IMR-90 (cell line): ENCODE measurements around the gene KDM2B. TPM values are rescaled to one million over a fixed set of nuclear protein-coding genes. Genes with fewer than 3 reads are reported as not detected.

Source experiments
- ATAC-seq: fragments of 200-7000 bp; cut with Tn5 transposase; 2 replicates; pipeline ENCODE4 v1.9.1; 2020; ENCODE audit warnings: low read depth, mild to moderate bottlenecking, moderate library complexity
- BruUV-seq: library from RNA; stranded (reverse); fragments of 400-500 nt; replicated peaks from 2 replicates; lab custom pipeline; 2021; lab: Mats Ljungman, UMichigan
- CTCF ChIA-PET: fragments of 300-600 bp; formaldehyde crosslinking; extraction: SDS; loops from one replicate; lab custom pipeline; 2021; ENCODE audit warnings: antibody characterized with exemption; lab: Yijun Ruan, JAX
- POLR2A ChIA-PET: fragments of 300-600 bp; sonication (Branson Sonifier 250); formaldehyde crosslinking; loops from one replicate; lab custom pipeline; 2022; ENCODE audit warnings: antibody characterized with exemption; ENCODE audit not compliant: unreplicated experiment; lab: Charles Lee
- DNase-seq: peaks from one replicate; pipeline ENCODE4 v3.0.0; 2013
- H2AFZ ChIP-seq: replicated peaks from 2 replicates; pipeline ENCODE3; 2013; ENCODE audit warnings: low read length, mild to moderate bottlenecking; ENCODE audit not compliant: poor library complexity
- H2AK5ac ChIP-seq: 2 replicates; pipeline ENCODE4 v1.6.1; 2013; ENCODE audit warnings: low read depth, low read length, inconsistent platforms
- H2AK9ac ChIP-seq: replicated peaks from 2 replicates; pipeline ENCODE3; 2013; ENCODE audit warnings: mild to moderate bottlenecking, low read depth, low read length, moderate library complexity; ENCODE audit not compliant: poor library complexity
- H2BK120ac ChIP-seq: 2 replicates; pipeline ENCODE4 v1.6.1; 2013; ENCODE audit warnings: low read depth, low read length, inconsistent platforms
- H2BK15ac ChIP-seq: 3 replicates; pipeline ENCODE4 v1.6.1; 2013; ENCODE audit warnings: low read depth, low read length, inconsistent platforms
- H2BK20ac ChIP-seq: 2 replicates; pipeline ENCODE4 v1.6.1; 2013; ENCODE audit warnings: low read depth, mild to moderate bottlenecking, inconsistent platforms, low read length, moderate library complexity
- H2BK5ac ChIP-seq: 2 replicates; pipeline ENCODE4 v1.6.1; 2013; ENCODE audit warnings: mild to moderate bottlenecking, low read depth, low read length, inconsistent platforms; ENCODE audit not compliant: poor library complexity, severe bottlenecking
- H3K14ac ChIP-seq: replicated peaks from 2 replicates; pipeline ENCODE4 v1.6.1; 2013; ENCODE audit warnings: low read depth, low read length, inconsistent platforms
- H3K18ac ChIP-seq: 2 replicates; pipeline ENCODE4 v1.6.1; 2013; ENCODE audit warnings: low read depth, low read length, control low read depth
- H3K23ac ChIP-seq: 2 replicates; pipeline ENCODE4 v1.6.1; 2013; ENCODE audit warnings: low read depth, low read length, inconsistent platforms
- H3K27ac ChIP-seq: 2 replicates; pipeline ENCODE4 v1.5.1; 2013; ENCODE audit warnings: mild to moderate bottlenecking, control low read depth, low read length; ENCODE audit not compliant: insufficient read depth
- H3K27me3 ChIP-seq: 2 replicates; pipeline ENCODE4 v1.6.1; 2013; ENCODE audit warnings: low read length; ENCODE audit not compliant: control insufficient read depth, insufficient read depth
- H3K36me3 ChIP-seq: 2 replicates; pipeline ENCODE4 v1.6.1; 2013; ENCODE audit warnings: low read length, mixed read lengths; ENCODE audit not compliant: control insufficient read depth, insufficient read depth
- H3K4ac ChIP-seq: 2 replicates; pipeline ENCODE4 v1.6.1; 2013; ENCODE audit warnings: low read depth, low read length, inconsistent platforms
- H3K4me1 ChIP-seq: 2 replicates; pipeline ENCODE4 v1.6.1; 2013; ENCODE audit warnings: low read length, mixed read lengths; ENCODE audit not compliant: control insufficient read depth, insufficient read depth
- H3K4me2 ChIP-seq: 2 replicates; pipeline ENCODE4 v1.6.1; 2013; ENCODE audit warnings: low read depth, mild to moderate bottlenecking, control low read depth, low read length, moderate library complexity
- H3K4me3 ChIP-seq: 2 replicates; pipeline ENCODE4 v1.5.1; 2013; ENCODE audit warnings: low read depth, mild to moderate bottlenecking, control low read depth, low read length, moderate library complexity; ENCODE audit not compliant: insufficient read depth
- H3K56ac ChIP-seq: 2 replicates; pipeline ENCODE4 v1.6.1; 2013; ENCODE audit warnings: low read length, inconsistent platforms; ENCODE audit not compliant: insufficient read depth; ENCODE audit errors: extremely low read depth
- H3K79me1 ChIP-seq, 2 experiments: 2 replicates each; pipeline ENCODE4 v1.6.1; 2013; ENCODE audit warnings: low read length in 2 of 2, inconsistent platforms in 1 of 2, low read depth in 1 of 2
- H3K9ac ChIP-seq: 2 replicates; pipeline ENCODE4 v1.6.1; 2013; ENCODE audit warnings: low read depth, low read length, control low read depth
- H3K9me1 ChIP-seq: 2 replicates; pipeline ENCODE4 v1.6.1; 2013; ENCODE audit warnings: low read length, inconsistent platforms; ENCODE audit not compliant: insufficient read depth
- H3K9me3 ChIP-seq: 2 replicates; pipeline ENCODE4 v1.6.1; 2013; ENCODE audit warnings: low read length; ENCODE audit not compliant: control insufficient read depth, insufficient read depth
- H4K20me1 ChIP-seq: 2 replicates; pipeline ENCODE4 v1.6.1; 2013; ENCODE audit warnings: low read length, inconsistent platforms; ENCODE audit not compliant: insufficient read depth
- H4K5ac ChIP-seq: 2 replicates; pipeline ENCODE4 v1.6.1; 2013; ENCODE audit warnings: mild to moderate bottlenecking, low read depth, low read length, control low read depth
- H4K8ac ChIP-seq, 2 experiments: 2 replicates each; pipeline ENCODE4 v1.6.1; 2013; ENCODE audit warnings: low read depth in 2 of 2, low read length in 2 of 2, control low read depth in 1 of 2, inconsistent platforms in 1 of 2
- H4K91ac ChIP-seq: 2 replicates; pipeline ENCODE4 v1.6.1; 2013; ENCODE audit warnings: low read depth, low read length, inconsistent platforms; ENCODE audit not compliant: insufficient read depth
- BHLHE40 ChIP-seq: fragments of 150-350 bp; IDR thresholded peaks from 2 replicates; pipeline ENCODE4 v1.6.1; 2016; ENCODE audit warnings: mild to moderate bottlenecking, low read depth, low read length
- CEBPB ChIP-seq: IDR thresholded peaks from 2 replicates; pipeline ENCODE4 v1.6.1; 2012; ENCODE audit warnings: low read depth, low read length, improper control_type of control experiment
- CHD1 ChIP-seq: IDR thresholded peaks from 2 replicates; pipeline ENCODE4 v1.6.1; 2012; ENCODE audit warnings: low read depth, low read length, improper control_type of control experiment
- CTCF ChIP-seq: conservative IDR thresholded peaks from 2 replicates; pipeline ENCODE4 v1.5.1; 2012; ENCODE audit warnings: mild to moderate bottlenecking, low read depth, low read length, improper control_type of control experiment
- FOS ChIP-seq: fragments of 150-350 bp; IDR thresholded peaks from 2 replicates; pipeline ENCODE4 v1.6.1; 2016; ENCODE audit warnings: low read depth, low read length
- MAFK ChIP-seq: IDR thresholded peaks from 2 replicates; pipeline ENCODE4 v1.6.1; 2012; ENCODE audit warnings: low read depth, low read length, improper control_type of control experiment
- MAZ ChIP-seq: IDR thresholded peaks from 2 replicates; pipeline ENCODE4 v1.6.1; 2012; ENCODE audit warnings: low read depth, mild to moderate bottlenecking, low read length, improper control_type of control experiment, moderate library complexity, borderline replicate concordance
- MXI1 ChIP-seq: IDR thresholded peaks from 2 replicates; pipeline ENCODE4 v1.6.1; 2012; ENCODE audit warnings: low read depth, mild to moderate bottlenecking, low read length, moderate library complexity, borderline replicate concordance
- NFE2L2 ChIP-seq: fragments of 150-350 bp; IDR thresholded peaks from 2 replicates; pipeline ENCODE4 v1.6.1; 2016; ENCODE audit warnings: low read depth, mild to moderate bottlenecking, low read length
- POLR2A ChIP-seq: IDR thresholded peaks from 2 replicates; pipeline ENCODE4 v1.6.1; 2012; ENCODE audit warnings: mild to moderate bottlenecking, low read depth, low read length
- RAD21 ChIP-seq: IDR thresholded peaks from 2 replicates; pipeline ENCODE4 v1.6.1; 2012; ENCODE audit warnings: low read length, improper control_type of control experiment
- RCOR1 ChIP-seq: IDR thresholded peaks from 2 replicates; pipeline ENCODE4 v1.6.1; 2012; ENCODE audit warnings: mild to moderate bottlenecking, low read length, improper control_type of control experiment; ENCODE audit not compliant: insufficient replicate concordance
- RFX5 ChIP-seq: IDR thresholded peaks from 2 replicates; pipeline ENCODE4 v1.8.0; 2012; ENCODE audit warnings: low read depth, mild to moderate bottlenecking, low read length, moderate library complexity
- SMC3 ChIP-seq: fragments of 150-350 bp; IDR thresholded peaks from 2 replicates; pipeline ENCODE4 v1.6.1; 2016; ENCODE audit warnings: low read depth, mild to moderate bottlenecking, antibody characterized with exemption, low read length, moderate library complexity
- WGBS, 2 experiments: methylation state at CpG; one replicate each; pipeline versions ENCODE4 v1.1.5 to v1.1.7; 2013; ENCODE audit warnings: missing lambda C conversion rate in 2 of 2; ENCODE audit not compliant: insufficient read length in 1 of 2; ENCODE audit errors: extremely low coverage in 2 of 2; 5-methylcytosine and 5-hydroxymethylcytosine counted together
- dilution Hi-C: fragments of 300-500 bp; cut with HindIII; formaldehyde crosslinking; loops from one replicate; pipeline ENCODE4 v1.14.3; 2018; ENCODE audit warnings: low sequenced_read_pairs; ENCODE audit not compliant: unreplicated experiment
- in situ Hi-C: fragments of 300-500 bp; cut with MboI; formaldehyde crosslinking; loops from 3 replicates; pipeline ENCODE4 v1.14.3; 2019; ENCODE audit warnings: low sequenced_read_pairs, inconsistent platforms, mixed read lengths
- intact Hi-C: fragments of 100-400 bp; cut with micrococcal nuclease; formaldehyde crosslinking; loops from 2 replicates; pipeline ENCODE4 v1.10.0; 2022
- polyA plus RNA-seq, 3 experiments: library from polyadenylated mRNA; depleted of rRNA; stranded (reverse); fragments of >200 nt; gene quantifications; 2 replicates each; pipeline ENCODE4 v1.2.3, GENCODE V29; 2012; ENCODE audit warnings: low replicate concordance in 1 of 3
- total RNA-seq: library from RNA; depleted of rRNA; stranded (reverse); fragments of >200 nt; gene quantifications from 2 replicates; pipeline ENCODE4 v1.2.3, GENCODE V29; 2012
- TF ChIP-seq, protein P1 (sequence below): fragments of 150-350 bp; IDR thresholded peaks from 2 replicates; pipeline ENCODE4 v1.6.1; 2017; ENCODE audit warnings: mild to moderate bottlenecking, antibody characterized with exemption, low read length, low read depth
- TF ChIP-seq, protein P2 (sequence below): fragments of 150-350 bp; IDR thresholded peaks from 2 replicates; pipeline ENCODE4 v1.6.1; 2016; ENCODE audit warnings: low read depth, mild to moderate bottlenecking, low read length, moderate library complexity, borderline replicate concordance

KDM2B gene
- total and polyA plus RNA-seq, 2 of the 4 experiments (the other 2 are of a cell fraction) = 22.6 to 24.2 TPM

- WGBS, 2 experiments = 94 to 100% methylated on average over 1 to 3 of the region's 6 CpGs
- H4K5ac ChIP-seq = no peak overlapping the region
- no peak overlapping the region for H2BK120ac ChIP-seq
- no peak overlapping the region for H2BK20ac ChIP-seq
- no peaks in the 10 kb centered on the region for H3K9me1 ChIP-seq
- DNase-seq = no peak
- H2BK5ac ChIP-seq = no peak overlapping the region
- H3K56ac ChIP-seq = no peak overlapping the region
- ChIA-PET CTCF (no interaction called here), POLR2A (no interaction called here)
- H4K8ac ChIP-seq = no peak overlapping the region
- H3K18ac ChIP-seq = no peak overlapping the region
- H2AFZ ChIP-seq = no peak overlapping the region
- no peak overlapping the region for H3K4me3 ChIP-seq
- no peak overlapping the region for H4K91ac ChIP-seq
- H3K14ac ChIP-seq = no peak overlapping the region
- H3K4me2 ChIP-seq = no peak overlapping the region
- in situ Hi-C loops = no loop called here
- H3K27ac ChIP-seq = no peak overlapping the region
- H3K4me1 ChIP-seq = no peaks in the 10 kb centered on the region
- H3K9me3 ChIP-seq = no peaks in the 10 kb centered on the region
- TF ChIP-seq MXI1 (no peak), BHLHE40 (no peak), CTCF (no peak), MAFK (no peak), FOS (no peak), NFE2L2 (no peak), RFX5 (no peak), RCOR1 (no peak), CEBPB (no peak), POLR2A (no peak), SMC3 (no peak), MAZ (no peak), RAD21 (no peak), CHD1 (no peak)
- TF ChIP-seq, protein P1, sequence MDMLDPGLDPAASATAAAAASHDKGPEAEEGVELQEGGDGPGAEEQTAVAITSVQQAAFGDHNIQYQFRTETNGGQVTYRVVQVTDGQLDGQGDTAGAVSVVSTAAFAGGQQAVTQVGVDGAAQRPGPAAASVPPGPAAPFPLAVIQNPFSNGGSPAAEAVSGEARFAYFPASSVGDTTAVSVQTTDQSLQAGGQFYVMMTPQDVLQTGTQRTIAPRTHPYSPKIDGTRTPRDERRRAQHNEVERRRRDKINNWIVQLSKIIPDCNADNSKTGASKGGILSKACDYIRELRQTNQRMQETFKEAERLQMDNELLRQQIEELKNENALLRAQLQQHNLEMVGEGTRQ = no peak
- TF ChIP-seq, protein P2, sequence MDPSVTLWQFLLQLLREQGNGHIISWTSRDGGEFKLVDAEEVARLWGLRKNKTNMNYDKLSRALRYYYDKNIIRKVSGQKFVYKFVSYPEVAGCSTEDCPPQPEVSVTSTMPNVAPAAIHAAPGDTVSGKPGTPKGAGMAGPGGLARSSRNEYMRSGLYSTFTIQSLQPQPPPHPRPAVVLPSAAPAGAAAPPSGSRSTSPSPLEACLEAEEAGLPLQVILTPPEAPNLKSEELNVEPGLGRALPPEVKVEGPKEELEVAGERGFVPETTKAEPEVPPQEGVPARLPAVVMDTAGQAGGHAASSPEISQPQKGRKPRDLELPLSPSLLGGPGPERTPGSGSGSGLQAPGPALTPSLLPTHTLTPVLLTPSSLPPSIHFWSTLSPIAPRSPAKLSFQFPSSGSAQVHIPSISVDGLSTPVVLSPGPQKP = no peak
- no peaks in the 10 kb centered on the region for H3K27me3 ChIP-seq
- no peak overlapping the region for H2BK15ac ChIP-seq
- BruUV-seq = no TSS peak
- H3K23ac ChIP-seq = no peak overlapping the region
- H3K79me1 ChIP-seq = no peaks in the 10 kb centered on the region
- no peak overlapping the region for H3K4ac ChIP-seq
- intact Hi-C loops = no loop called here
- no peak overlapping the region for H2AK5ac ChIP-seq
- ATAC-seq = no peak
- no peaks in the 10 kb centered on the region for H3K36me3 ChIP-seq
- H3K9ac ChIP-seq = no peak overlapping the region
- H2AK9ac ChIP-seq = no peak overlapping the region
- H4K20me1 ChIP-seq = no peaks in the 10 kb centered on the region
- dilution Hi-C loops = no loop called here
These were observed 21.9 kb upstream of the KDM2B start for GRCh38 chr12:121602766-121603165.
